A549 (cell line): Measurements from ENCODE around the gene RHCG. TPM values are rescaled to one million over a fixed set of nuclear protein-coding genes. Genes with fewer than 3 reads are reported as not detected.

Experiments used
- ATAC-seq, 2 experiments: fragments of 200-7000 bp in 1 of 2; fragments of >200 bp in 1 of 2; cut with Nextera tagmentation in 1 of 2; cut with Tn5 transposase in 1 of 2; 3 replicates each; pipeline versions ENCODE4 v1.8.0 to v1.9.1; 2018 to 2020; ENCODE audit warnings: mild to moderate bottlenecking in 1 of 2, moderate library complexity in 1 of 2
- CTCF ChIA-PET: fragments of 300-600 bp; sonication (Branson Sonifier 250); formaldehyde crosslinking; extraction: SDS; loops from one replicate; lab custom pipeline; 2021; ENCODE audit warnings: antibody characterized with exemption, inconsistent platforms; lab: Yijun Ruan, JAX
- POLR2A ChIA-PET: fragments of 350-600 bp; formaldehyde crosslinking; extraction: SDS; loops from one replicate; lab custom pipeline; 2021; ENCODE audit warnings: antibody characterized with exemption, inconsistent platforms; lab: Yijun Ruan, JAX
- DNase-seq, 2 experiments: peaks; one replicate each; pipeline versions ENCODE4 v3.0.0 to v3.0.0-alpha.2; 2011 to 2016; ENCODE audit warnings: low read depth in 1 of 2, low spot score in 1 of 2
- FAIRE-seq: peaks from 2 replicates; lab custom pipeline; 2011; peaks lifted over from hg19 to GRCh38; lab: Jason Lieb, UNC
- H3K27ac ChIP-seq, 2 experiments: fragments of >200 bp; sonication (Bioruptor Twin); formaldehyde crosslinking; 3 replicates each; pipeline ENCODE4 v1.5.1; 2016 to 2017
- H3K4me1 ChIP-seq: fragments of >200 bp; sonication (Bioruptor Twin); formaldehyde crosslinking; 3 replicates; pipeline ENCODE4 v1.6.1; 2016
- H3K4me2 ChIP-seq: fragments of >200 bp; sonication (Bioruptor Twin); formaldehyde crosslinking; 3 replicates; pipeline ENCODE4 v1.6.1; 2016
- H3K4me3 ChIP-seq: fragments of >200 bp; sonication (Bioruptor Twin); formaldehyde crosslinking; 3 replicates; pipeline ENCODE4 v1.5.1; 2016
- H3K9me3 ChIP-seq: fragments of >200 bp; sonication (Bioruptor Twin); formaldehyde crosslinking; 3 replicates; pipeline ENCODE4 v1.6.1; 2016
- BHLHE40 ChIP-seq: IDR thresholded peaks from 2 replicates; pipeline ENCODE4 v1.6.1; 2012; ENCODE audit warnings: low read depth, low read length, inconsistent platforms
- CBX2 ChIP-seq: fragments of 200-600 bp; sonication (generic); IDR thresholded peaks from 2 replicates; pipeline ENCODE4 v1.6.1; 2016; ENCODE audit warnings: low read depth, mild to moderate bottlenecking, borderline replicate concordance
- CEBPB ChIP-seq, 2 experiments: fragments of >200 bp in 1 of 2; sonication (Bioruptor Twin) in 1 of 2; formaldehyde crosslinking in 1 of 2; IDR thresholded peaks; 2 replicates each; pipeline ENCODE4 v1.6.1; 2012 to 2016
- CHD4 ChIP-seq: fragments of 200-600 bp; sonication (generic); IDR thresholded peaks from 2 replicates; pipeline ENCODE4 v1.6.1; 2016; ENCODE audit warnings: antibody characterized with exemption, mild to moderate bottlenecking, borderline replicate concordance
- EHF ChIP-seq: fragments of 250-450 bp; sonication (Bioruptor Pico); IDR thresholded peaks from 2 replicates; pipeline ENCODE4 v1.5.0; 2020; ENCODE audit warnings: mild to moderate bottlenecking
- EHMT2 ChIP-seq: fragments of 200-600 bp; sonication (generic); IDR thresholded peaks from 2 replicates; pipeline ENCODE4 v1.6.1; 2016; ENCODE audit warnings: antibody characterized with exemption, low read depth, mild to moderate bottlenecking, moderate library complexity
- EP300 ChIP-seq, 2 experiments: fragments of >200 bp; sonication (Bioruptor Twin); formaldehyde crosslinking; IDR thresholded peaks; 2 replicates in 1 of 2; 3 replicates in 1 of 2; pipeline ENCODE4 v1.6.1; 2016 to 2017
- ESRRA ChIP-seq: fragments of 150-350 bp; IDR thresholded peaks from 2 replicates; pipeline ENCODE4 v1.6.1; 2014; ENCODE audit warnings: mild to moderate bottlenecking, low read length, borderline replicate concordance
- FOSL2 ChIP-seq, 2 experiments: fragments of 450-650 bp in 1 of 2; fragments of >200 bp in 1 of 2; sonication (Bioruptor Twin) in 1 of 2; formaldehyde crosslinking; IDR thresholded peaks; 2 replicates each; pipeline versions ENCODE4 v1.5.0 to v1.6.1; 2016 to 2020; ENCODE audit warnings: mild to moderate bottlenecking in 1 of 2, moderate library complexity in 1 of 2
- HEYL ChIP-seq: fragments of 250-450 bp; sonication (Bioruptor Pico); IDR thresholded peaks from 2 replicates; pipeline ENCODE4 v1.8.0; 2021; ENCODE audit warnings: mild to moderate bottlenecking, moderate library complexity
- JUNB ChIP-seq: fragments of >200 bp; sonication (Bioruptor Twin); formaldehyde crosslinking; IDR thresholded peaks from 2 replicates; pipeline ENCODE4 v1.6.1; 2016
- KDM1A ChIP-seq: fragments of 200-600 bp; sonication (generic); IDR thresholded peaks from 2 replicates; pipeline ENCODE4 v1.6.1; 2016; ENCODE audit warnings: low read depth, mild to moderate bottlenecking
- MAFK ChIP-seq: fragments of 450-650 bp; IDR thresholded peaks from 2 replicates; pipeline ENCODE4 v1.6.1; 2014; ENCODE audit not compliant: partially characterized antibody
- MYC ChIP-seq: IDR thresholded peaks from 2 replicates; pipeline ENCODE4 v1.6.1; 2012; ENCODE audit warnings: mild to moderate bottlenecking, inconsistent platforms, low read length, improper control_type of control experiment, borderline replicate concordance
- NPAS2 ChIP-seq: fragments of 250-450 bp; sonication (Bioruptor Pico); IDR thresholded peaks from 2 replicates; pipeline ENCODE4 v1.8.0; 2022; ENCODE audit warnings: mild to moderate bottlenecking, moderate library complexity, borderline replicate concordance
- RNF2 ChIP-seq: fragments of 200-600 bp; sonication (generic); IDR thresholded peaks from 2 replicates; pipeline ENCODE4 v1.6.1; 2016; ENCODE audit warnings: low read depth, mild to moderate bottlenecking, antibody characterized with exemption, moderate library complexity, borderline replicate concordance
- WGBS: methylation state at CpG from one replicate; pipeline ENCODE4 v1.1.6; 2017; ENCODE audit errors: missing lambda C conversion rate; 5-methylcytosine and 5-hydroxymethylcytosine counted together
- polyA plus RNA-seq, 4 experiments: library from polyadenylated mRNA; depleted of rRNA in 3 of 4; stranded (reverse); fragments of >200 nt; fragmentation: RNase III in 1 of 4; extraction: RNeasy Plus Mini Kit Qiagen cat#74134 plus additional on column Dnase treatment in 1 of 4; gene quantifications; 2 replicates in 3 of 4; 3 replicates in 1 of 4; pipeline ENCODE4 v1.2.3, GENCODE V29; 2011 to 2017
- TF ChIP-seq, protein P1 (sequence below): fragments of >200 bp; sonication (Bioruptor Twin); formaldehyde crosslinking; IDR thresholded peaks from 3 replicates; pipeline ENCODE4 v1.5.1; 2016
- TF ChIP-seq, protein P2 (sequence below): IDR thresholded peaks from 2 replicates; pipeline ENCODE4 v1.6.1; 2012
- TF ChIP-seq, protein P3 (sequence below): fragments of 250-450 bp; sonication (Bioruptor Pico); IDR thresholded peaks from 2 replicates; pipeline ENCODE4 v1.5.0; 2020; ENCODE audit warnings: low read depth, mild to moderate bottlenecking, moderate library complexity
- TF ChIP-seq, protein P4 (sequence below): fragments of >200 bp; sonication (Bioruptor Twin); formaldehyde crosslinking; IDR thresholded peaks from 3 replicates; pipeline ENCODE4 v1.6.1; 2016

Gene RHCG
- polyA plus RNA-seq, 2 of the 4 experiments (the other 2 are of a cell fraction), result 3.6 to 11.0 TPM

DNA sequence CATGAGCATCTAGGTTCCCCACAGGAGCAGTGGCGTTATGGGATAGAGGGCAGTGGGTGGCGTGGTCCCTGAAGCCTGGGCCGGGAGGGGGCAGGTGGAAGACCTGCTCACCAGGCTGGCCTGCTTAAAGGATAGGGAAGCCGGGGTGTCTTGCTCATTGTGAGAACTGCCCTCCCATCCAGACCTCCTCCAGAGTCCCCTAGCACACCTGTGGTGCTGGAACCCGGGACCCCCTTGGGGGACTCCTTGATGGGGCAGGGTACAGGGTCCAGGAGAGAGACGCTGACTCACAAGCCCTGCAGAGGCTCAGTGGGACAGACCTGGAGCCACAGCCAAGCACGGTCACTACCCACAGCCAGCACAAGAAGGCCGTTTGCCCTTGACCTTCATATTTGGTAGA lies 2.8 kb upstream of the RHCG start:
- H3K4me2 ChIP-seq, result peak overlapping the region; percentile 73
- ATAC-seq, result peak; percentile 2 to 5; a peak in 4 of 6 replicates
- H3K9me3 ChIP-seq, result no peaks in the 10 kb centered on the region
- TF ChIP-seq NPAS2 (CRISPR knock-in tag), result no peak
- TF ChIP-seq FOSL2 (IDR thresholded peaks at IDR 0.05), result no peak
- no peak for TF ChIP-seq FOSL2 (CRISPR knock-in tag; IDR thresholded peaks at IDR 0.05)
- no peak for TF ChIP-seq EHF (CRISPR knock-in tag)
- no peak for TF ChIP-seq CHD4
- no peak for TF ChIP-seq KDM1A
- TF ChIP-seq EP300 (IDR thresholded peaks at IDR 0.05), result no peak
- no peak for TF ChIP-seq RNF2
- TF ChIP-seq CBX2, result no peak
- TF ChIP-seq MYC, result no peak
- TF ChIP-seq ESRRA, result no peak
- no peak for TF ChIP-seq BHLHE40
- TF ChIP-seq, protein P1, sequence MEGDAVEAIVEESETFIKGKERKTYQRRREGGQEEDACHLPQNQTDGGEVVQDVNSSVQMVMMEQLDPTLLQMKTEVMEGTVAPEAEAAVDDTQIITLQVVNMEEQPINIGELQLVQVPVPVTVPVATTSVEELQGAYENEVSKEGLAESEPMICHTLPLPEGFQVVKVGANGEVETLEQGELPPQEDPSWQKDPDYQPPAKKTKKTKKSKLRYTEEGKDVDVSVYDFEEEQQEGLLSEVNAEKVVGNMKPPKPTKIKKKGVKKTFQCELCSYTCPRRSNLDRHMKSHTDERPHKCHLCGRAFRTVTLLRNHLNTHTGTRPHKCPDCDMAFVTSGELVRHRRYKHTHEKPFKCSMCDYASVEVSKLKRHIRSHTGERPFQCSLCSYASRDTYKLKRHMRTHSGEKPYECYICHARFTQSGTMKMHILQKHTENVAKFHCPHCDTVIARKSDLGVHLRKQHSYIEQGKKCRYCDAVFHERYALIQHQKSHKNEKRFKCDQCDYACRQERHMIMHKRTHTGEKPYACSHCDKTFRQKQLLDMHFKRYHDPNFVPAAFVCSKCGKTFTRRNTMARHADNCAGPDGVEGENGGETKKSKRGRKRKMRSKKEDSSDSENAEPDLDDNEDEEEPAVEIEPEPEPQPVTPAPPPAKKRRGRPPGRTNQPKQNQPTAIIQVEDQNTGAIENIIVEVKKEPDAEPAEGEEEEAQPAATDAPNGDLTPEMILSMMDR, result no peak
- TF ChIP-seq CEBPB (IDR thresholded peaks at IDR 0.05), result no peak
- TF ChIP-seq, all 56 proteins: peak for 0
- DNase-seq, result no peak
- Histone ChIP-seq H3K27ac (peak overlapping the region; percentile 75 to 79), H3K4me1 (peaks cover 56% of the 10 kb centered on the region), H3K4me3 (no peak overlapping the region)
- no peak for FAIRE-seq
- POLR2A ChIA-PET, result no interaction called here
- CTCF ChIA-PET, result interaction anchor here (0.9 to 2.0 kb wide), 5 partner anchors 33 to 161 kb away, joined by 3 to 11 read pairs (median 3); no protein-coding TSS in a partner anchor
- 86% methylated on average over 7 of the region's 8 CpGs for WGBS

DNA sequence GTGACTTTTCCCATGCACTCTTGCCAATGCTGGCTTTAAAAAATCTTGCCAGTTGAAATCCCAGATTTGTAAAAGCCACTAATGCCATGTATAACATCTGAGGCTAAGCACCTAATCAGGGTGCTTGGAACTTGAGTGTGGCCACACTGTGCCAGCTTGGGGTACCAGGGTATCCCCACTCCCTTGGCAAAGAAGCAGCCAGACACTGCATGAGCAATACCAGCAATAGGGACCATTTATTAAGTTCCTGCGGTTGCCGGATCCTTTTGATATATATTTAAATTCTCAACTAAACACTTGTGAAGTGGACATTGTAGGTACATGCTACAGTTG lies 2.2 kb upstream of the RHCG start:
- no peak overlapping the region for H3K4me3 ChIP-seq
- peak overlapping the region; percentile 75 to 79 for H3K27ac ChIP-seq
- TF ChIP-seq, protein P2, sequence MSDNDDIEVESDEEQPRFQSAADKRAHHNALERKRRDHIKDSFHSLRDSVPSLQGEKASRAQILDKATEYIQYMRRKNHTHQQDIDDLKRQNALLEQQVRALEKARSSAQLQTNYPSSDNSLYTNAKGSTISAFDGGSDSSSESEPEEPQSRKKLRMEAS, result 0 out of 2 replicates have a peak, but pooled peaks have one; percentile 10
- no peak for TF ChIP-seq EHMT2
- TF ChIP-seq, protein P3, sequence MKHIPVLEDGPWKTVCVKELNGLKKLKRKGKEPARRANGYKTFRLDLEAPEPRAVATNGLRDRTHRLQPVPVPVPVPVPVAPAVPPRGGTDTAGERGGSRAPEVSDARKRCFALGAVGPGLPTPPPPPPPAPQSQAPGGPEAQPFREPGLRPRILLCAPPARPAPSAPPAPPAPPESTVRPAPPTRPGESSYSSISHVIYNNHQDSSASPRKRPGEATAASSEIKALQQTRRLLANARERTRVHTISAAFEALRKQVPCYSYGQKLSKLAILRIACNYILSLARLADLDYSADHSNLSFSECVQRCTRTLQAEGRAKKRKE (CRISPR knock-in tag), result no peak
- TF ChIP-seq MAFK, result no peak
- peak; percentile 23; the same call in 1 of the 2 replicates for TF ChIP-seq JUNB
- TF ChIP-seq, protein P4, sequence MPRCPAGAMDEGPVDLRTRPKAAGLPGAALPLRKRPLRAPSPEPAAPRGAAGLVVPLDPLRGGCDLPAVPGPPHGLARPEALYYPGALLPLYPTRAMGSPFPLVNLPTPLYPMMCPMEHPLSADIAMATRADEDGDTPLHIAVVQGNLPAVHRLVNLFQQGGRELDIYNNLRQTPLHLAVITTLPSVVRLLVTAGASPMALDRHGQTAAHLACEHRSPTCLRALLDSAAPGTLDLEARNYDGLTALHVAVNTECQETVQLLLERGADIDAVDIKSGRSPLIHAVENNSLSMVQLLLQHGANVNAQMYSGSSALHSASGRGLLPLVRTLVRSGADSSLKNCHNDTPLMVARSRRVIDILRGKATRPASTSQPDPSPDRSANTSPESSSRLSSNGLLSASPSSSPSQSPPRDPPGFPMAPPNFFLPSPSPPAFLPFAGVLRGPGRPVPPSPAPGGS, result peak; percentile 13; the same call in 1 of the 3 replicates
- 0 out of 2 replicates have a peak, but pooled peaks have one; percentile 45 for TF ChIP-seq HEYL (CRISPR knock-in tag)
- TF ChIP-seq, all 56 proteins: peak for 4
- ChIA-PET CTCF (interaction anchor here (0.7 to 6.2 kb wide), 4 partner anchors 13 to 140 kb away, joined by 3 to 70 read pairs (median 4); no protein-coding TSS in a partner anchor), POLR2A (interaction anchor here (0.6 to 1.0 kb wide), 2 partner anchors 16 to 254 kb away, joined by 3 read pairs; no protein-coding TSS in a partner anchor)
- Histone ChIP-seq H3K4me1 (peaks cover 53% of the 10 kb centered on the region), H3K9me3 (no peaks in the 10 kb centered on the region), H3K4me2 (peak overlapping the region; percentile 73)
- peak; percentile 32 to 50 for ATAC-seq
- FAIRE-seq, result no peak
- no peak for DNase-seq
- 13% methylated on average over 2 of the region's 2 CpGs for WGBS
